Psoas muscle (tissue), 8 donors: Measurements from ENCODE around the gene HCFC2. TPM values are rescaled to one million over a fixed set of nuclear protein-coding genes. Genes with fewer than 3 reads are reported as not detected.

Source experiments
- ATAC-seq, 4 donors: fragments of 200-7000 bp; cut with Tn5 transposase; one replicate each; pipeline ENCODE4 v1.9.1; 2020; ENCODE audit warnings: moderate library complexity in 3 of 4, mild to moderate bottlenecking in 2 of 4
- DNase-seq, 2 donors: peaks; one replicate each; pipeline ENCODE4 v3.0.0-alpha.2; 2020
- H3K27ac ChIP-seq: fragments of 200-600 bp; one replicate; pipeline ENCODE4 v1.8.0; 2022
- H3K27me3 ChIP-seq, 3 donors: fragments of 200-600 bp in 1 of 3; one replicate each; pipeline versions ENCODE4 v1.6.1 to v1.8.0; 2013 to 2022; ENCODE audit warnings: low read length in 2 of 3, mild to moderate bottlenecking in 2 of 3, moderate library complexity in 1 of 3; ENCODE audit not compliant: insufficient read depth in 3 of 3
- H3K36me3 ChIP-seq, 2 donors: fragments of 200-600 bp in 1 of 2; one replicate each; pipeline versions ENCODE4 v1.6.1 to v1.8.0; 2013 to 2022; ENCODE audit warnings: low read depth in 1 of 2, mild to moderate bottlenecking in 1 of 2, moderate library complexity in 1 of 2; ENCODE audit not compliant: insufficient read depth in 1 of 2
- H3K4me1 ChIP-seq: fragments of 200-600 bp; one replicate; pipeline ENCODE4 v1.8.0; 2022
- H3K4me3 ChIP-seq: fragments of 200-600 bp; one replicate; pipeline ENCODE4 v1.8.0; 2022; ENCODE audit warnings: mild to moderate bottlenecking
- H3K9me3 ChIP-seq: fragments of 200-600 bp; one replicate; pipeline ENCODE4 v1.8.0; 2022
- CTCF ChIP-seq: fragments of 200-600 bp; IDR thresholded peaks from one replicate; pipeline ENCODE4 v1.8.0; 2022; ENCODE audit warnings: antibody characterized with exemption
- WGBS, 3 donors: extraction: QIAGEN DNeasy Blood & Tissue Kit; methylation state at CpG; one replicate each; pipeline versions ENCODE4 v1.1.6 to v1.1.7; 2013; 5-methylcytosine and 5-hydroxymethylcytosine counted together
- intact Hi-C, 2 donors: fragments of 100-400 bp; cut with DNase I; formaldehyde crosslinking; loops; one replicate each; pipeline versions ENCODE4 v1.11.0 to v1.14.2; 2022
- polyA plus RNA-seq, 3 donors: library from polyadenylated mRNA; stranded (reverse); fragments of 200-250 nt; gene quantifications; one replicate each; pipeline ENCODE4 v1.2.3, GENCODE V29; 2013
- total RNA-seq, 4 donors: library from RNA; stranded (reverse); fragmentation: NEBNext Ultra II Directional in 2 of 4; extraction: Animal tissue kit (Norgen Biotek cat#: 25700) in 2 of 4; gene quantifications; one replicate each; pipeline versions ENCODE4 v1.2.1 to v1.2.4, GENCODE V29; 2021 to 2023
- donor health status: healthy with polysubstance abuse.
- donor health status: DM: no; HTN: no; CAD: no; lungs with moderate emphysema.
- donor health status: Bipolar disorder and iron deficiency.
- donor health status: healthy.
- donor health status: DM: yes; HTN: yes; CAD: no.
- donor health status: DM: no; HTN: no; CAD: no.
- donor health status: DM: no; HTN: no; CAD: no.
- donor health status: DM: yes; HTN: yes; CAD: no.

HCFC2 gene
- total and polyA plus RNA-seq, 7 donors, result 10.1 to 27.8 (median 22.8) TPM

DNA sequence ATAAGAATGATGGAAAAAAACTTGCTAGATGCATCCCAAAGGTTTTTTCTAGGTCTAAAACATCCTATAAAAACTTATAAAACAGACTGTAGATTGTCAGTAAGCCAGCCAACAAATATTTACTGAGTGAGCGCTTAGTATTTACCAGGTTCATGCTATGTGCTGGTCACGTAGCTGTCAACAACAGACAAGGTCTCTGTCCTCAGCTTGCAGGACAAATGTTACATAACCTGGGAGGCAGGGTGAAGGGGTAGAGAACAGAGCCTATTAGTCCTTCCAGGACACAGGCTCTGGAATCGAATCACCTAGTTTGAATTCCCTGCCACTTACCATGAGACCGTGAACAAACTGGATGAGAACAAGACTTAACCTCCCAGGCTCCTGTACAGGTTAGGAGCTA, 67.3 kb downstream of the HCFC2 start:
- H3K36me3 ChIP-seq, result peaks cover 0 to 79% of the 10 kb centered on the region in 2 donors
- H3K4me1 ChIP-seq, result peaks cover 45% of the 10 kb centered on the region
- no peaks in the 10 kb centered on the region for H3K27me3 ChIP-seq
- H3K4me3 ChIP-seq, result no peak overlapping the region
- TF ChIP-seq CTCF, result no peak
- DNase-seq (no peak), ATAC-seq (peak in 3 of 4 donors; percentile 16 to 50 (median 33))
- no peaks in the 10 kb centered on the region for H3K9me3 ChIP-seq
- intact Hi-C loops, result no loop called here
- 79 to 93% (median 79%) methylated on average over 4 of the region's 4 CpGs for WGBS, 3 donors
- H3K27ac ChIP-seq, result no peak overlapping the region

- peak; percentile 59 to 71 (median 68) for ATAC-seq
- 39 to 51% (median 46%) methylated on average over 7 of the region's 7 CpGs for WGBS, 3 donors
- peaks cover 0 to 2% (median 0%) of the 10 kb centered on the region in 3 donors for H3K27me3 ChIP-seq
- peaks cover 0 to 71% of the 10 kb centered on the region in 2 donors for H3K36me3 ChIP-seq
- H3K9me3 ChIP-seq, result no peaks in the 10 kb centered on the region
- no peak for DNase-seq
- intact Hi-C loops, result no loop called here
- no peak for TF ChIP-seq CTCF
- peaks cover 49% of the 10 kb centered on the region for H3K4me1 ChIP-seq
- no peak overlapping the region for H3K4me3 ChIP-seq
- peak overlapping the region; percentile 17 for H3K27ac ChIP-seq
Observed at GRCh38 chr12:104132351-104132956, 68.1 kb downstream of the HCFC2 start.

DNA sequence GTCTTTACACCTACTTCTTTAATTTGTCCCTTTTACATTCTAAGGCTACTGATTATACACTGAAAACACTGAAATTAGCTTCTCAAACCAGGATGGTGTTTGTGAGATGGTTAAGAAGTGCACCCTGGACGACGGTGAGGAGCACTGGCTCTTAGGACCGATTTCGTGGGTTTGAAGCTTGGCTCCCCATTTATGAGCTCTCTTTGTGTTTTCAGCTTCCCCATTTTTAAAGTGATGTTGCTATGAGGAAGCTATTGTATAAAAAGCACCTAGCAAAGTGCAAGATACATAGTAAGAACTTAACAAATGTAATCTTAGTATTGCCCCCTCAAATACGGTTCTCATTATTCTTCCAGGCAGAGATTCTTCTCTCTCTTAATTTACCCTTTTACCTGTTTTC, 69.0 kb downstream of the HCFC2 start:
- Histone ChIP-seq H3K4me1 (peaks cover 49% of the 10 kb centered on the region), H3K4me3 (no peak overlapping the region), H3K27ac (peak overlapping the region; percentile 17), H3K27me3 (peaks cover 0 to 2% (median 0%) of the 10 kb centered on the region in 3 donors), H3K36me3 (peaks cover 0 to 62% of the 10 kb centered on the region in 2 donors), H3K9me3 (no peaks in the 10 kb centered on the region)
- no peak for TF ChIP-seq CTCF
- DNase-seq (no peak), ATAC-seq (no peak)
- intact Hi-C loops, result no loop called here
- WGBS, 3 donors, result 80 to 86% (median 81%) methylated on average over 5 of the region's 5 CpGs

GRCh38 chr12:104133866-104134265, 69.5 kb downstream of the HCFC2 start:
- ATAC-seq (no peak), DNase-seq (no peak)
- WGBS, 3 donors, result 62 to 77% (median 74%) methylated on average over 1 of the region's 1 CpG
- no peak for TF ChIP-seq CTCF
- intact Hi-C loops, result no loop called here
- no peaks in the 10 kb centered on the region for H3K9me3 ChIP-seq
- H3K4me1 ChIP-seq, result peaks cover 50% of the 10 kb centered on the region
- no peak overlapping the region for H3K4me3 ChIP-seq
- no peak overlapping the region for H3K27ac ChIP-seq
- H3K27me3 ChIP-seq, result peaks cover 0 to 2% (median 0%) of the 10 kb centered on the region in 3 donors
- peaks cover 0 to 56% of the 10 kb centered on the region in 2 donors for H3K36me3 ChIP-seq

GRCh38 chr12:104134882-104135281, 70.6 kb downstream of the HCFC2 start:
- H3K9me3 ChIP-seq, result no peaks in the 10 kb centered on the region
- no peak overlapping the region for H3K4me3 ChIP-seq
- no peak for TF ChIP-seq CTCF
- no peak overlapping the region for H3K27ac ChIP-seq
- intact Hi-C loops, result loop anchor here in 1 of 2 donors (5.0 kb wide), 1 partner anchor 972 kb away; the partner anchor contains the start of gene WASHC4
- peaks cover 53% of the 10 kb centered on the region for H3K4me1 ChIP-seq
- DNase-seq (no peak), ATAC-seq (no peak)
- WGBS, 3 donors, result 88 to 95% (median 92%) methylated on average over 1 of the region's 1 CpG
- H3K36me3 ChIP-seq, result peaks cover 0 to 46% of the 10 kb centered on the region in 2 donors
- H3K27me3 ChIP-seq, result peaks cover 0 to 2% (median 0%) of the 10 kb centered on the region in 3 donors
